CD4-positive, alpha-beta T cell treated with Interleukin-21 for 1 hour (primary cell): ENCODE results near the gene EHBP1.

Experiments used
- DNase-seq: peaks from one replicate; pipeline ENCODE4 v3.0.0-alpha.2; 2020

EHBP1 gene

GRCh38 chr2:63093502-63093901, 388.0 kb downstream of the EHBP1 start:
- no peak for DNase-seq
